Activated B cell treated with CpG ODN at 0.5 μM for 24 hours (primary cell): ENCODE data around the gene ARHGEF11. TPM values are rescaled to one million over a fixed set of nuclear protein-coding genes. Genes with fewer than 3 reads are reported as not detected.

Experiments used
- total RNA-seq: library from RNA; stranded (reverse); gene quantifications from 2 replicates; pipeline ENCODE4 v1.2.3, GENCODE V29; 2022

ARHGEF11 gene
- total RNA-seq, 1 donor from 2014 or later, result 0.95 TPM

Other genes starting within 250 kb of the ARHGEF11 start
- 1.7 and 2.3 TPM in 2 replicates for gene SH2D2A, start 228.9 kb downstream of the ARHGEF11 start, total RNA-seq
- not detected in 2 replicates for gene INSRR, start 186.6 kb downstream of the ARHGEF11 start, total RNA-seq
- 0.11 TPM in 1 of 2 replicates, not detected in the other for gene NTRK1, start 184.9 kb downstream of the ARHGEF11 start, total RNA-seq
- gene PEAR1, start 152.0 kb downstream of the ARHGEF11 start, total RNA-seq, result not detected in 2 replicates
- gene LRRC71, start 125.1 kb downstream of the ARHGEF11 start, total RNA-seq, result not detected in 2 replicates
- 0.29 TPM in 1 of 2 replicates, not detected in the other for gene ETV3L, start 54.1 kb upstream of the ARHGEF11 start, total RNA-seq
- gene ETV3, start 92.7 kb upstream of the ARHGEF11 start, total RNA-seq, result 26.6 and 31.3 TPM in 2 replicates